IMR-90 (cell line): ENCODE results near the gene ASB1.

ENCODE experiments used
- CTCF ChIP-seq: conservative IDR thresholded peaks from 2 replicates; pipeline ENCODE4 v1.5.1; 2012; ENCODE audit warnings: mild to moderate bottlenecking, low read depth, low read length, improper control_type of control experiment
- MAFK ChIP-seq: IDR thresholded peaks from 2 replicates; pipeline ENCODE4 v1.6.1; 2012; ENCODE audit warnings: low read depth, low read length, improper control_type of control experiment
- NFE2L2 ChIP-seq: fragments of 150-350 bp; IDR thresholded peaks from 2 replicates; pipeline ENCODE4 v1.6.1; 2016; ENCODE audit warnings: low read depth, mild to moderate bottlenecking, low read length
- POLR2A ChIP-seq: IDR thresholded peaks from 2 replicates; pipeline ENCODE4 v1.6.1; 2012; ENCODE audit warnings: mild to moderate bottlenecking, low read depth, low read length
- RAD21 ChIP-seq: IDR thresholded peaks from 2 replicates; pipeline ENCODE4 v1.6.1; 2012; ENCODE audit warnings: low read length, improper control_type of control experiment
- RCOR1 ChIP-seq: IDR thresholded peaks from 2 replicates; pipeline ENCODE4 v1.6.1; 2012; ENCODE audit warnings: mild to moderate bottlenecking, low read length, improper control_type of control experiment; ENCODE audit not compliant: insufficient replicate concordance
- RFX5 ChIP-seq: IDR thresholded peaks from 2 replicates; pipeline ENCODE4 v1.8.0; 2012; ENCODE audit warnings: low read depth, mild to moderate bottlenecking, low read length, moderate library complexity
- SMC3 ChIP-seq: fragments of 150-350 bp; IDR thresholded peaks from 2 replicates; pipeline ENCODE4 v1.6.1; 2016; ENCODE audit warnings: low read depth, mild to moderate bottlenecking, antibody characterized with exemption, low read length, moderate library complexity
- TF ChIP-seq, protein P1 (sequence below): fragments of 150-350 bp; IDR thresholded peaks from 2 replicates; pipeline ENCODE4 v1.6.1; 2017; ENCODE audit warnings: mild to moderate bottlenecking, antibody characterized with exemption, low read length, low read depth

- TF ChIP-seq POLR2A (no peak), CTCF (no peak), RFX5 (no peak), MAFK (no peak), RCOR1 (no peak), RAD21 (no peak), SMC3 (no peak), NFE2L2 (no peak)
- TF ChIP-seq, protein P1, sequence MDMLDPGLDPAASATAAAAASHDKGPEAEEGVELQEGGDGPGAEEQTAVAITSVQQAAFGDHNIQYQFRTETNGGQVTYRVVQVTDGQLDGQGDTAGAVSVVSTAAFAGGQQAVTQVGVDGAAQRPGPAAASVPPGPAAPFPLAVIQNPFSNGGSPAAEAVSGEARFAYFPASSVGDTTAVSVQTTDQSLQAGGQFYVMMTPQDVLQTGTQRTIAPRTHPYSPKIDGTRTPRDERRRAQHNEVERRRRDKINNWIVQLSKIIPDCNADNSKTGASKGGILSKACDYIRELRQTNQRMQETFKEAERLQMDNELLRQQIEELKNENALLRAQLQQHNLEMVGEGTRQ = no peak
Observed at GRCh38 chr2:238421695-238422035, 5.1 kb upstream of the ASB1 start.
